Gastroesophageal sphincter (tissue), 4 donors: ENCODE results near the gene BCKDK. TPM values are rescaled to one million over a fixed set of nuclear protein-coding genes. Genes with fewer than 3 reads are reported as not detected.
A peak's percentile ranks its signal among the peaks of the same experiment; 100 is the strongest.

Source experiments
- ATAC-seq: fragments of 150-250 bp; one replicate; pipeline ENCODE4 v1.9.1; 2016; ENCODE audit warnings: mild to moderate bottlenecking, moderate library complexity
- H3K27ac ChIP-seq, 4 donors: fragments of 200-600 bp; sonication (generic) in 3 of 4; 1 replicate in 3 of 4; 2 replicates in 1 of 4; pipeline ENCODE4 v1.5.1; 2016 to 2019
- H3K27me3 ChIP-seq: fragments of 200-600 bp; sonication (generic); one replicate; pipeline ENCODE4 v1.5.1; 2019
- H3K36me3 ChIP-seq, 2 donors: fragments of 200-600 bp; sonication (generic); one replicate each; pipeline ENCODE4 v1.5.1; 2019; ENCODE audit warnings: control low read depth in 1 of 2
- H3K4me1 ChIP-seq, 3 donors: fragments of 200-600 bp; sonication (generic); 1 replicate in 2 of 3; 2 replicates in 1 of 3; pipeline ENCODE4 v1.5.1; 2016 to 2019; ENCODE audit warnings: control low read depth in 2 of 3
- H3K4me3 ChIP-seq, 2 donors: fragments of 200-600 bp; sonication (generic); one replicate each; pipeline ENCODE4 v1.5.1; 2019; ENCODE audit warnings: mild to moderate bottlenecking in 1 of 2, moderate library complexity in 1 of 2
- H3K9me3 ChIP-seq, 3 donors: fragments of 200-600 bp; sonication (generic); one replicate each; pipeline ENCODE4 v1.5.1; 2017 to 2019; ENCODE audit warnings: control low read depth in 2 of 3
- CTCF ChIP-seq, 4 experiments: fragments of 200-600 bp in 2 of 4; fragments of 450-650 bp in 2 of 4; sonication (generic) in 1 of 4; IDR thresholded peaks; one replicate each; pipeline ENCODE4 v1.5.1; 2017 to 2019; ENCODE audit warnings: antibody characterized with exemption in 4 of 4, mild to moderate bottlenecking in 2 of 4, moderate library complexity in 2 of 4
- EP300 ChIP-seq: sonication (generic); formaldehyde crosslinking; IDR thresholded peaks from one replicate; pipeline ENCODE4 v1.6.1; 2017; ENCODE audit warnings: antibody characterized with exemption, mild to moderate bottlenecking
- POLR2A ChIP-seq, 2 donors: fragments of 450-650 bp; IDR thresholded peaks; one replicate each; pipeline ENCODE4 v1.6.1; 2017; ENCODE audit warnings: antibody characterized with exemption in 2 of 2, mild to moderate bottlenecking in 2 of 2, moderate library complexity in 1 of 2
- POLR2AphosphoS5 ChIP-seq: sonication (generic); formaldehyde crosslinking; IDR thresholded peaks from one replicate; pipeline ENCODE4 v1.6.1; 2017; ENCODE audit warnings: antibody characterized with exemption
- WGBS, 2 donors: methylation state at CpG; one replicate each; pipeline ENCODE4 v1.1.5; 2018; ENCODE audit warnings: low coverage in 1 of 2; 5-methylcytosine and 5-hydroxymethylcytosine counted together
- total RNA-seq, 4 donors: library from RNA; depleted of rRNA; stranded (reverse); fragments of >200 nt; gene quantifications; one replicate each; pipeline ENCODE4 v1.1.0, GENCODE V29; 2016

The BCKDK gene
- total RNA-seq, 4 donors from 2014 or later = 26.5 to 70.2 (median 39.8) TPM

- peak overlapping the region in 3 of 4 donors; percentile 44 to 62 (median 62) for H3K27ac ChIP-seq
- H3K36me3 ChIP-seq = peaks cover 0 to 43% of the 10 kb centered on the region in 2 donors
- 59 to 70% methylated on average over 2 to 5 of the region's 5 CpGs for WGBS, 2 donors
- H3K9me3 ChIP-seq = no peaks in the 10 kb centered on the region
- H3K27me3 ChIP-seq = no peaks in the 10 kb centered on the region
- ATAC-seq = no peak
- H3K4me1 ChIP-seq = peaks cover 0 to 57% (median 10%) of the 10 kb centered on the region in 3 donors
- H3K4me3 ChIP-seq = no peak overlapping the region
- no peak for TF ChIP-seq CTCF (IDR thresholded peaks at IDR 0.05)
Measured at GRCh38 chr16:31113121-31114120, 5.2 kb downstream of the BCKDK start.

GRCh38 chr16:31114468-31114867 lies 6.3 kb downstream of the BCKDK start:
- H3K4me3 ChIP-seq = no peak overlapping the region
- WGBS, 2 donors = 48 to 58% methylated on average over 3 to 8 of the region's 8 CpGs
- peak overlapping the region in 3 of 4 donors; percentile 44 to 62 (median 62) for H3K27ac ChIP-seq
- no peak for ATAC-seq
- no peak for TF ChIP-seq EP300
- peaks cover 0 to 40% of the 10 kb centered on the region in 2 donors for H3K36me3 ChIP-seq
- H3K9me3 ChIP-seq = no peaks in the 10 kb centered on the region
- no peaks in the 10 kb centered on the region for H3K27me3 ChIP-seq
- peaks cover 0 to 57% (median 11%) of the 10 kb centered on the region in 3 donors for H3K4me1 ChIP-seq

- Histone ChIP-seq H3K4me3 (peak within 1 kb of the TSS; percentile 62 to 88), H3K27me3 (no peaks in the 10 kb centered on the region), H3K4me1 (peaks cover 0 to 47% (median 11%) of the 10 kb centered on the region in 3 donors), H3K9me3 (no peaks in the 10 kb centered on the region), H3K27ac (peak within 1 kb of the TSS; percentile 87 to 99 (median 96)), H3K36me3 (peaks cover 0 to 40% of the 10 kb centered on the region in 2 donors)
- peak; percentile 95 for ATAC-seq
- WGBS, 2 donors = 0% methylated on average over 6 to 16 of the region's 68 CpGs
- no peak for TF ChIP-seq EP300
- peak in 1 of 4 experiments; percentile 7 for TF ChIP-seq CTCF (IDR thresholded peaks at IDR 0.05)
- peak; percentile 95 for TF ChIP-seq POLR2AphosphoS5
- TF ChIP-seq POLR2A (IDR thresholded peaks at IDR 0.05) = peak; percentile 92 to 93
Measured at GRCh38 chr16:31117384-31118222, 9.4 kb downstream of the BCKDK start, which contains the start of gene KAT8. TSS of gene KAT8 (plus strand) at chr16:31117664. CDS start at chr16:31117682, 18 bp downstream.

GRCh38 chr16:31118223-31119155 lies 10.3 kb downstream of the BCKDK start:
- TF ChIP-seq POLR2AphosphoS5 (peak; percentile 73), CTCF (IDR thresholded peaks at IDR 0.05) (no peak), EP300 (no peak), POLR2A (IDR thresholded peaks at IDR 0.05) (peak in 1 of 2 donors; percentile 2)
- peak overlapping the region; percentile 87 to 99 (median 96) for H3K27ac ChIP-seq
- peaks cover 0 to 39% (median 11%) of the 10 kb centered on the region in 3 donors for H3K4me1 ChIP-seq
- peak overlapping the region; percentile 62 to 88 for H3K4me3 ChIP-seq
- no peaks in the 10 kb centered on the region for H3K27me3 ChIP-seq
- peaks cover 0 to 41% of the 10 kb centered on the region in 2 donors for H3K36me3 ChIP-seq
- ATAC-seq = peak; percentile 45
- WGBS, 2 donors = 13 to 33% methylated on average over 2 to 6 of the region's 9 CpGs
- H3K9me3 ChIP-seq = no peaks in the 10 kb centered on the region
